HL-60 (cell line): Measurements from ENCODE around the gene MINDY1.

Experiments
- CTCF ChIP-seq: IDR thresholded peaks from one replicate; pipeline ENCODE4 v1.5.1; 2011; ENCODE audit warnings: low read length, control low read depth, inconsistent platforms; ENCODE audit not compliant: insufficient read depth
- REST ChIP-seq: IDR thresholded peaks from 2 replicates; pipeline ENCODE4 v1.6.1; 2012; ENCODE audit warnings: low read depth; ENCODE audit not compliant: insufficient replicate concordance

- TF ChIP-seq CTCF (peak; percentile 8), REST (no peak)
Measured at GRCh38 chr1:151047925-151048644, 41.4 kb upstream of the MINDY1 start.
